ENCODE results near the gene EIF3B.
"Not testable (repeated sequence)": the region's sequence is repeated elsewhere in the genome, so short reads cannot be mapped to it uniquely, and the experiment has no call there.

EIF3B gene

GRCh38 chr7:2357571-2357970 lies 2.9 kb downstream of the EIF3B start:
- Histone ChIP-seq H3K9me3 (ENCODE audit: control insufficient read depth, insufficient read depth, low read length) (no peaks in the 10 kb centered on the region), H3K36me3 (ENCODE audit: insufficient read depth, low read length) (peaks cover 10% of the 10 kb centered on the region), H3K4me1 (ENCODE audit: insufficient read depth, low read length) (no peaks in the 10 kb centered on the region), H3K9ac (ENCODE audit: low read depth, low read length) (no peak overlapping the region)

- no peaks in the 10 kb centered on the region for H3K4me1 ChIP-seq (ENCODE audit: insufficient read depth, low read length)
- peaks cover 21% of the 10 kb centered on the region for H3K36me3 ChIP-seq (ENCODE audit: insufficient read depth, low read length)
- H3K9ac ChIP-seq (ENCODE audit: low read depth, low read length), result no peak overlapping the region
- H3K9me3 ChIP-seq (ENCODE audit: control insufficient read depth, insufficient read depth, low read length), result no peaks in the 10 kb centered on the region
Measured at GRCh38 chr7:2358968-2359527, 4.4 kb downstream of the EIF3B start.

GRCh38 chr7:2359610-2360009 lies 5.0 kb downstream of the EIF3B start:
- H3K9me3 ChIP-seq (ENCODE audit: control insufficient read depth, insufficient read depth, low read length), result no peaks in the 10 kb centered on the region
- H3K4me1 ChIP-seq (ENCODE audit: insufficient read depth, low read length), result no peaks in the 10 kb centered on the region
- peaks cover 21% of the 10 kb centered on the region for H3K36me3 ChIP-seq (ENCODE audit: insufficient read depth, low read length)
- H3K9ac ChIP-seq (ENCODE audit: low read depth, low read length), result no peak overlapping the region

GRCh38 chr7:2360796-2361195 lies 6.2 kb downstream of the EIF3B start:
- H3K4me1 ChIP-seq (ENCODE audit: insufficient read depth, low read length), result no peaks in the 10 kb centered on the region
- H3K9ac ChIP-seq (ENCODE audit: low read depth, low read length), result no peak overlapping the region
- peaks cover 29% of the 10 kb centered on the region for H3K36me3 ChIP-seq (ENCODE audit: insufficient read depth, low read length)
- no peaks in the 10 kb centered on the region for H3K9me3 ChIP-seq (ENCODE audit: control insufficient read depth, insufficient read depth, low read length)

GRCh38 chr7:2362385-2363088 lies 7.9 kb downstream of the EIF3B start:
- Histone ChIP-seq H3K9me3 (ENCODE audit: control insufficient read depth, insufficient read depth, low read length) (no peaks in the 10 kb centered on the region), H3K4me1 (ENCODE audit: insufficient read depth, low read length) (no peaks in the 10 kb centered on the region), H3K36me3 (ENCODE audit: insufficient read depth, low read length) (peaks cover 42% of the 10 kb centered on the region), H3K9ac (ENCODE audit: low read depth, low read length) (no peak overlapping the region)

GRCh38 chr7:2369139-2369538 lies 14.5 kb downstream of the EIF3B start:
- Histone ChIP-seq H3K9me3 (ENCODE audit: control insufficient read depth, insufficient read depth, low read length) (no peaks in the 10 kb centered on the region), H3K9ac (ENCODE audit: low read depth, low read length) (no peak overlapping the region), H3K36me3 (ENCODE audit: insufficient read depth, low read length) (peaks cover 64% of the 10 kb centered on the region), H3K4me1 (ENCODE audit: insufficient read depth, low read length) (no peaks in the 10 kb centered on the region)

- peaks cover 71% of the 10 kb centered on the region for H3K36me3 ChIP-seq (ENCODE audit: insufficient read depth, low read length)
Measured at GRCh38 chr7:2371329-2371728, 16.7 kb downstream of the EIF3B start.

GRCh38 chr7:2372724-2373123 lies 18.1 kb downstream of the EIF3B start:
- H3K9me3 ChIP-seq (ENCODE audit: control insufficient read depth, insufficient read depth, low read length), result no peaks in the 10 kb centered on the region
- H3K4me1 ChIP-seq (ENCODE audit: insufficient read depth, low read length), result no peaks in the 10 kb centered on the region
- H3K9ac ChIP-seq (ENCODE audit: low read depth, low read length), result no peak overlapping the region
- H3K36me3 ChIP-seq (ENCODE audit: insufficient read depth, low read length), result peaks cover 71% of the 10 kb centered on the region

More at GRCh38 chr7:2371329-2371728, 16.7 kb downstream of the EIF3B start:
- Histone ChIP-seq H3K9ac (ENCODE audit: low read depth, low read length) (no peak overlapping the region), H3K4me1 (ENCODE audit: insufficient read depth, low read length) (no peaks in the 10 kb centered on the region), H3K9me3 (ENCODE audit: control insufficient read depth, insufficient read depth, low read length) (no peaks in the 10 kb centered on the region)

GRCh38 chr7:2373124-2373556 lies 18.5 kb downstream of the EIF3B start:
- no peaks in the 10 kb centered on the region for H3K4me1 ChIP-seq (ENCODE audit: insufficient read depth, low read length)
- H3K9me3 ChIP-seq (ENCODE audit: control insufficient read depth, insufficient read depth, low read length), result no peaks in the 10 kb centered on the region
- H3K9ac ChIP-seq (ENCODE audit: low read depth, low read length), result no peak overlapping the region
- H3K36me3 ChIP-seq (ENCODE audit: insufficient read depth, low read length), result peaks cover 66% of the 10 kb centered on the region

GRCh38 chr7:2373646-2374045 lies 19.0 kb downstream of the EIF3B start:
- peaks cover 65% of the 10 kb centered on the region for H3K36me3 ChIP-seq (ENCODE audit: insufficient read depth, low read length)
- no peaks in the 10 kb centered on the region for H3K4me1 ChIP-seq (ENCODE audit: insufficient read depth, low read length)
- H3K9ac ChIP-seq (ENCODE audit: low read depth, low read length), result no peak overlapping the region

GRCh38 chr7:2374401-2374800 lies 19.8 kb downstream of the EIF3B start:
- Histone ChIP-seq H3K4me1 (ENCODE audit: insufficient read depth, low read length) (no peaks in the 10 kb centered on the region), H3K36me3 (ENCODE audit: insufficient read depth, low read length) (peaks cover 63% of the 10 kb centered on the region), H3K9ac (ENCODE audit: low read depth, low read length) (no peak overlapping the region), H3K9me3 (ENCODE audit: control insufficient read depth, insufficient read depth, low read length) (no peaks in the 10 kb centered on the region)

More at GRCh38 chr7:2373646-2374045, 19.0 kb downstream of the EIF3B start:
- no peaks in the 10 kb centered on the region for H3K9me3 ChIP-seq (ENCODE audit: control insufficient read depth, insufficient read depth, low read length)

- Histone ChIP-seq H3K36me3 (ENCODE audit: insufficient read depth, low read length) (peaks cover 61% of the 10 kb centered on the region), H3K9ac (ENCODE audit: low read depth, low read length) (no peak overlapping the region), H3K4me1 (ENCODE audit: insufficient read depth, low read length) (no peaks in the 10 kb centered on the region), H3K9me3 (ENCODE audit: control insufficient read depth, insufficient read depth, low read length) (no peaks in the 10 kb centered on the region)
Measured at GRCh38 chr7:2374830-2375728, 20.5 kb downstream of the EIF3B start.

- Histone ChIP-seq H3K36me3 (ENCODE audit: insufficient read depth, low read length) (peaks cover 51% of the 10 kb centered on the region), H3K9ac (ENCODE audit: low read depth, low read length) (no peak overlapping the region), H3K9me3 (ENCODE audit: control insufficient read depth, insufficient read depth, low read length) (no peaks in the 10 kb centered on the region), H3K4me1 (ENCODE audit: insufficient read depth, low read length) (no peaks in the 10 kb centered on the region)
Measured at GRCh38 chr7:2376351-2377154, 21.9 kb downstream of the EIF3B start.

GRCh38 chr7:2377492-2377891 lies 22.9 kb downstream of the EIF3B start:
- H3K9me3 ChIP-seq (ENCODE audit: control insufficient read depth, insufficient read depth, low read length); H3K9ac ChIP-seq (ENCODE audit: low read depth, low read length); H3K4me1 ChIP-seq (ENCODE audit: insufficient read depth, low read length): not testable (repeated sequence)
- H3K36me3 ChIP-seq (ENCODE audit: insufficient read depth, low read length), result peaks cover 45% of the 10 kb centered on the region

Measured in ES-I3 (cell line).